Endothelial cell of umbilical vein (primary cell): ENCODE measurements around the gene TSFM. TPM values are rescaled to one million over a fixed set of nuclear protein-coding genes. Genes with fewer than 3 reads are reported as not detected.

ENCODE experiments used
- BruUV-seq: library from RNA; stranded (reverse); fragments of 400-500 nt; replicated peaks from 2 replicates; lab custom pipeline; 2021; lab: Mats Ljungman, UMichigan
- CTCF ChIA-PET: fragments of 300-600, 350-600 bp; sonication (Branson Sonifier 250); formaldehyde crosslinking; loops from one replicate; lab custom pipeline; 2021; ENCODE audit warnings: antibody characterized with exemption, inconsistent platforms; lab: Charles Lee
- POLR2A ChIA-PET: fragments of 300-600, 350-600 bp; sonication (Branson Sonifier 250); formaldehyde crosslinking; loops from one replicate; lab custom pipeline; 2021; ENCODE audit warnings: antibody characterized with exemption, inconsistent platforms; lab: Charles Lee
- DNase-seq: peaks from one replicate; pipeline ENCODE4 v3.0.0-alpha.2; 2011; ENCODE audit warnings: low read depth, low spot score
- FAIRE-seq: peaks from 2 replicates; lab custom pipeline; 2011; peaks lifted over from hg19 to GRCh38; lab: Jason Lieb, UNC
- H2AFZ ChIP-seq: 2 replicates; pipeline ENCODE4 v1.6.0; 2012; ENCODE audit warnings: low read depth, low read length, control low read depth, inconsistent platforms
- H3K27ac ChIP-seq: 2 replicates; pipeline ENCODE4 v1.5.1; 2011; ENCODE audit warnings: low read depth, mild to moderate bottlenecking, control low read depth, low read length, moderate library complexity; ENCODE audit not compliant: insufficient read depth
- H3K27me3 ChIP-seq, 2 experiments: 2 replicates each; pipeline versions ENCODE4 v1.6.0 to v1.6.1; 2011; ENCODE audit warnings: low read length in 2 of 2, mixed read lengths in 1 of 2; ENCODE audit not compliant: control insufficient read depth in 2 of 2, insufficient read depth in 2 of 2
- H3K36me3 ChIP-seq, 2 experiments: 2 replicates in 1 of 2; 3 replicates in 1 of 2; pipeline ENCODE4 v1.5.1; 2011; ENCODE audit warnings: low read length in 2 of 2, mild to moderate bottlenecking in 1 of 2, moderate library complexity in 1 of 2; ENCODE audit not compliant: control insufficient read depth in 2 of 2, insufficient read depth in 2 of 2; ENCODE audit errors: extremely low read depth in 1 of 2
- H3K4me1 ChIP-seq: 3 replicates; pipeline ENCODE4 v1.5.1; 2011; ENCODE audit warnings: mild to moderate bottlenecking, low read length; ENCODE audit not compliant: control insufficient read depth, insufficient read depth; ENCODE audit errors: extremely low read depth
- H3K4me2 ChIP-seq: 2 replicates; pipeline ENCODE4 v1.6.1; 2011; ENCODE audit warnings: low read length, control low read depth, mixed read lengths; ENCODE audit not compliant: insufficient read depth
- H3K4me3 ChIP-seq, 3 experiments: fragments of 200-600 bp in 1 of 3; sonication (generic), shearing (Covaris generic) in 1 of 3; replicated peaks in 1 of 3; 2 replicates each; pipeline ENCODE4 v1.5.1; 2011 to 2016; ENCODE audit warnings: control low read depth in 3 of 3, low read length in 3 of 3, mild to moderate bottlenecking in 2 of 3, inconsistent platforms in 1 of 3, low read depth in 1 of 3, moderate library complexity in 1 of 3; ENCODE audit not compliant: insufficient read depth in 1 of 3
- H3K79me2 ChIP-seq: 2 replicates; pipeline ENCODE4 v1.6.0; 2012; ENCODE audit warnings: low read length, inconsistent platforms; ENCODE audit not compliant: control insufficient read depth, insufficient read depth
- H3K9ac ChIP-seq: replicated peaks from 2 replicates; pipeline ENCODE3; 2011; ENCODE audit warnings: low read length, control low read depth; ENCODE audit not compliant: insufficient read depth; ENCODE audit errors: extremely low read depth
- H3K9me1 ChIP-seq: replicated peaks from 3 replicates; pipeline ENCODE4 v1.6.0; 2011; ENCODE audit warnings: mild to moderate bottlenecking, low read length; ENCODE audit not compliant: control insufficient read depth, insufficient read depth; ENCODE audit errors: extremely low read depth
- H3K9me3 ChIP-seq: replicated peaks from 2 replicates; pipeline ENCODE4 v1.5.1; 2012; ENCODE audit warnings: low read length, inconsistent platforms; ENCODE audit not compliant: control insufficient read depth, insufficient read depth
- H4K20me1 ChIP-seq: replicated peaks from 2 replicates; pipeline ENCODE3; 2011; ENCODE audit warnings: mild to moderate bottlenecking, low read length; ENCODE audit not compliant: control insufficient read depth, insufficient read depth; ENCODE audit errors: extremely low read depth
- FOS ChIP-seq: IDR thresholded peaks from 2 replicates; pipeline ENCODE4 v1.6.1; 2011; ENCODE audit warnings: mild to moderate bottlenecking, low read length, moderate library complexity, borderline replicate concordance; ENCODE audit not compliant: insufficient read depth
- GATA2 ChIP-seq: IDR thresholded peaks from 2 replicates; pipeline ENCODE4 v1.7.0; 2011; ENCODE audit warnings: low read depth, mild to moderate bottlenecking, moderate library complexity, mixed read lengths, low read length; ENCODE audit not compliant: insufficient read length, insufficient read depth
- dilution Hi-C: fragments of 300-500 bp; cut with MboI; formaldehyde crosslinking; loops from one replicate; pipeline ENCODE4 v1.15.0; 2019; ENCODE audit warnings: low sequenced_read_pairs; ENCODE audit not compliant: extremely low pct_ligation_motif_present
- intact Hi-C: fragments of 100-400 bp; cut with micrococcal nuclease; formaldehyde crosslinking; loops from one replicate; pipeline ENCODE4 v1.10.0; 2022
- polyA plus RNA-seq, 4 experiments: library from polyadenylated mRNA; depleted of rRNA in 3 of 4; stranded (reverse) in 3 of 4; unstranded in 1 of 4; fragments of >200 nt; gene quantifications; 2 replicates each; pipeline versions ENCODE4 v1.2.1 to v1.2.3, GENCODE V29; 2011 to 2012; ENCODE audit warnings: missing spikeins in 1 of 4
- total RNA-seq: library from RNA; stranded (reverse); gene quantifications from 2 replicates; pipeline ENCODE4 v1.2.3, GENCODE V29; 2021
- TF ChIP-seq, protein P1 (sequence below), 2 donors: IDR thresholded peaks; 1 replicate in 1 of 2; 2 replicates in 1 of 2; pipeline ENCODE4 v1.5.1; 2011; ENCODE audit warnings: low read length in 2 of 2, mild to moderate bottlenecking in 2 of 2, moderate library complexity in 2 of 2, control low read depth in 1 of 2, inconsistent platforms in 1 of 2, low read depth in 1 of 2; ENCODE audit not compliant: insufficient read depth in 1 of 2; ENCODE audit errors: extremely low read depth in 1 of 2

Gene TSFM
- total and polyA plus RNA-seq, 2 donors (not counting 3 experiments of a cell fraction or from before 2014, with no cell fraction given) = 16.5 to 41.8 TPM

- no peaks in the 10 kb centered on the region for H3K9me1 ChIP-seq
- no TSS peak for BruUV-seq
- no peaks in the 10 kb centered on the region for H3K36me3 ChIP-seq
- ChIA-PET POLR2A (interaction anchor here (0.6 to 2.5 kb wide), 8 partner anchors 10 to 59 kb away, joined by 3 to 18 read pairs (median 8); no protein-coding TSS in a partner anchor), CTCF (interaction anchor here (0.8 to 4.5 kb wide), 7 partner anchors 10 to 57 kb away, joined by 5 to 23 read pairs (median 7); no protein-coding TSS in a partner anchor)
- peaks cover 50% of the 10 kb centered on the region for H3K79me2 ChIP-seq
- TF ChIP-seq, protein P1, sequence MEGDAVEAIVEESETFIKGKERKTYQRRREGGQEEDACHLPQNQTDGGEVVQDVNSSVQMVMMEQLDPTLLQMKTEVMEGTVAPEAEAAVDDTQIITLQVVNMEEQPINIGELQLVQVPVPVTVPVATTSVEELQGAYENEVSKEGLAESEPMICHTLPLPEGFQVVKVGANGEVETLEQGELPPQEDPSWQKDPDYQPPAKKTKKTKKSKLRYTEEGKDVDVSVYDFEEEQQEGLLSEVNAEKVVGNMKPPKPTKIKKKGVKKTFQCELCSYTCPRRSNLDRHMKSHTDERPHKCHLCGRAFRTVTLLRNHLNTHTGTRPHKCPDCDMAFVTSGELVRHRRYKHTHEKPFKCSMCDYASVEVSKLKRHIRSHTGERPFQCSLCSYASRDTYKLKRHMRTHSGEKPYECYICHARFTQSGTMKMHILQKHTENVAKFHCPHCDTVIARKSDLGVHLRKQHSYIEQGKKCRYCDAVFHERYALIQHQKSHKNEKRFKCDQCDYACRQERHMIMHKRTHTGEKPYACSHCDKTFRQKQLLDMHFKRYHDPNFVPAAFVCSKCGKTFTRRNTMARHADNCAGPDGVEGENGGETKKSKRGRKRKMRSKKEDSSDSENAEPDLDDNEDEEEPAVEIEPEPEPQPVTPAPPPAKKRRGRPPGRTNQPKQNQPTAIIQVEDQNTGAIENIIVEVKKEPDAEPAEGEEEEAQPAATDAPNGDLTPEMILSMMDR (IDR thresholded peaks at IDR 0.05; ENCODE audit: extremely low read depth in 1 of 2, insufficient read depth in 1 of 2, low read depth in 1 of 2, low read length in 2 of 2) = no peak
- TF ChIP-seq FOS (no peak), GATA2 (no peak)
- dilution Hi-C loops (no loop called here), intact Hi-C loops (loop anchor here (1.0 kb wide), 3 partner anchors 15 to 74 kb away; partner anchors contain the start of genes EEF1AKMT3 and METTL1)
- H3K9me3 ChIP-seq = no peaks in the 10 kb centered on the region
- H3K4me1 ChIP-seq = peaks cover 27% of the 10 kb centered on the region
- peak overlapping the region; percentile 88 to 100 (median 93) for H3K4me3 ChIP-seq
- peaks cover 10% of the 10 kb centered on the region for H4K20me1 ChIP-seq
- no peak for FAIRE-seq
- peak overlapping the region; percentile 85 for H3K27ac ChIP-seq
- peak overlapping the region; percentile 53 for H2AFZ ChIP-seq
- H3K27me3 ChIP-seq = peaks cover 4% of the 10 kb centered on the region in 2 experiments
- no peak for DNase-seq
- peak overlapping the region; percentile 84 for H3K9ac ChIP-seq
- H3K4me2 ChIP-seq = peak overlapping the region; percentile 27
These were observed 63.6 kb downstream of the TSFM start for GRCh38 chr12:57846285-57846576.
